ENCODE data around the gene MBLAC2.

- no peak for TF ChIP-seq POLR2A (IDR thresholded peaks at IDR 0.05)
- TF ChIP-seq, protein P1, sequence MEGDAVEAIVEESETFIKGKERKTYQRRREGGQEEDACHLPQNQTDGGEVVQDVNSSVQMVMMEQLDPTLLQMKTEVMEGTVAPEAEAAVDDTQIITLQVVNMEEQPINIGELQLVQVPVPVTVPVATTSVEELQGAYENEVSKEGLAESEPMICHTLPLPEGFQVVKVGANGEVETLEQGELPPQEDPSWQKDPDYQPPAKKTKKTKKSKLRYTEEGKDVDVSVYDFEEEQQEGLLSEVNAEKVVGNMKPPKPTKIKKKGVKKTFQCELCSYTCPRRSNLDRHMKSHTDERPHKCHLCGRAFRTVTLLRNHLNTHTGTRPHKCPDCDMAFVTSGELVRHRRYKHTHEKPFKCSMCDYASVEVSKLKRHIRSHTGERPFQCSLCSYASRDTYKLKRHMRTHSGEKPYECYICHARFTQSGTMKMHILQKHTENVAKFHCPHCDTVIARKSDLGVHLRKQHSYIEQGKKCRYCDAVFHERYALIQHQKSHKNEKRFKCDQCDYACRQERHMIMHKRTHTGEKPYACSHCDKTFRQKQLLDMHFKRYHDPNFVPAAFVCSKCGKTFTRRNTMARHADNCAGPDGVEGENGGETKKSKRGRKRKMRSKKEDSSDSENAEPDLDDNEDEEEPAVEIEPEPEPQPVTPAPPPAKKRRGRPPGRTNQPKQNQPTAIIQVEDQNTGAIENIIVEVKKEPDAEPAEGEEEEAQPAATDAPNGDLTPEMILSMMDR (IDR thresholded peaks at IDR 0.05) = no peak
- no peak for TF ChIP-seq EP300 (IDR thresholded peaks at IDR 0.05; ENCODE audit: low read depth)
Observed at GRCh38 chr5:90503596-90503995, 29.0 kb upstream of the MBLAC2 start.

Measured in transverse colon (tissue), 3 donors.